Pons (tissue), 1 donor: ENCODE results near the gene DPP9.

Experiments used
- DNase-seq: peaks from one replicate; pipeline ENCODE4 v3.0.0-alpha.2; 2016; ENCODE audit warnings: low spot score

The DPP9 gene

GRCh38 chr19:4709440-4710280 is 14.0 kb downstream of the DPP9 start:
- DNase-seq, result no peak

DNA sequence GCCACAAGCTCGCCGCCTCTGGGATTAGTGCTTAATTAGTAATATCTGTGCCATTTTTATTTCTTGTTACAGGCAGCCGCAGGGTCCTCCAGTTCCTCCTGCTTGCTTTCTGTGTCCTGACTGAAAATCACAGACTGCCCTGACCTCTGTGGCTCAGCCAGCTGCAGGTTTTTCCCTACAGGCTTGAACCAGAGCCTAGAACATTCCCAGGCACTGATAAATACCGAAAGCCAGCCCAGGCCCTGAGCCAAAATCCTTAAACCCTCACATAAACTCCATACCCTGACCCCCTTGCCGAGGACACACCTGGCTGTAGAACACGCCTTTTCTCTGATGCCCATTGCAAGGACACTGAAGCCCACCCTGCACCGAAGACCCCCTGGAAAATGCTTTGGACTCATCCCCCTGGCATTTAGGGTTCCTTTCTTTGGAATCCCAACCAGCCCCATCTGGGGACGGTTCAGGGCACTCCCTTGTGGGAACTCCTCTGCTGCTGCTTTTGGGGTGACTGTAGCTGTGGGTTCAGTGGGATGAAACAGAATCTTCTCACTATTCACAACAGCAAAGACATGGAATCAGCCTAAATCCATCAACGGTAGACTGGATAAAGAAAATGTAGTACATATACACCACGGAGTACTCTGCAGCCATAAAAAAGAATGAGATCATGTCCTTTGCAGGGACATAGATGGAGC is 15.5 kb downstream of the DPP9 start:
- DNase-seq, result no peak

DNA sequence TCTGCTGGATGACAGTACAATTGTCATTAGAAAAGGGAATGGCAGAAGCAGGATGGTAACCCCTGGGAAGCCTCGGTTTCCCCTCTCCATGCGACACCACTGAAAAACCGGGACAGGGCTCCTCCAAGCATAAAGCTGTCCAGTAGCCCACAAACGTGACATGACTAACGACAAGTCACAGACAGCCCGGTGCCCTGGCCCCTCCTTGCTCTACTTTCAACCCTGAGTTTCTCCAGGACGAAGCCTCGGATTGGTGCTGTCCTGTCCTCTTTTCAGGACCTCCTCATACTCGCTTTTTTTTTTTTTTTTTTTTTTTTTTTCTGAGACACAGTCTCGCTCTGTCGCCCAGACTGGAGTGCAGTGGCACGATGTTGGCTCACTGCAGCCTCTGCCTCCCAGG is 16.3 kb downstream of the DPP9 start:
- no peak for DNase-seq

GRCh38 chr19:4705413-4706131 is 18.1 kb downstream of the DPP9 start:
- no peak for DNase-seq

GRCh38 chr19:4704317-4704673 is 19.3 kb downstream of the DPP9 start:
- DNase-seq, result no peak

GRCh38 chr19:4703671-4704316 is 19.8 kb downstream of the DPP9 start:
- no peak for DNase-seq

DNA sequence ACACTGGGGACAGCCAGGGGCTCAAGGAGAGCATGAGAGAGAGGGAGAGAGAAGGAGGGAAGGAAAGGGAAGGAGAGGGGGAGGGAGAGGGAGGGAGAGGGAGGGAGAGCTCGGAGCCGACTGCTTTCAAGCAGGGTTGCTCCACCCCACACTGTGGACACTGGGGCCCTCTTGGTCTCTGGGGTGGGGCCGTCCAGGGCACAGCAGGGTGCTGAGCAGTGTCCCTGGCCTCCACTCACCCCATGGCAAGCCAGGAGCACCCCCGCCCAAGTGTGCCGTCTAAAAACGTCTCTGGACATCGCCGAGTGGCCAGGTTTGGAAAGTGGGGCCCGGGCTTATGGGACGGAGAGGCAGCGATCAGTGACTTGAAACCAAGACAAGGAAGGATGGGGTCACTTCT is 20.9 kb downstream of the DPP9 start:
- no peak for DNase-seq

DNA sequence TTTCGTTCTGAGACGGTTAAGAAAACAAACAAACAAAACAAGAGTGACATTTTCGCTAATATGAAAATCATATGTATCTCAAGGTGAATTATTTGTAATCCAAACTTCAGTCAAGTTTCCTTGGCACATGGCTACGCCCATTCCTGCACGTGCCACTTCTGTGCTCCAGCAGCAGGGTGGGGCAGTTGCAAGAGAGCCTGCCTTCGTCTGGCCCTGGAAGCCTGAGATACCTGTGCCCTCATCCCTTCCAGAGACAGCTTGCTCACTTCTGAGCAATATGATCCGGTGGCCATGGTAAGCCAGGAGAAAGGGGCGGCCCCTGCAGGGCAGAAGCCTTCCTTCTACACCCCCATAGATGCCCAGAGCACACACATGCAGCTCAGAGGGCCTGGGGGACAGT is 22.1 kb downstream of the DPP9 start:
- no peak for DNase-seq

GRCh38 chr19:4700693-4700970 is 23.0 kb downstream of the DPP9 start:
- DNase-seq, result no peak

DNA sequence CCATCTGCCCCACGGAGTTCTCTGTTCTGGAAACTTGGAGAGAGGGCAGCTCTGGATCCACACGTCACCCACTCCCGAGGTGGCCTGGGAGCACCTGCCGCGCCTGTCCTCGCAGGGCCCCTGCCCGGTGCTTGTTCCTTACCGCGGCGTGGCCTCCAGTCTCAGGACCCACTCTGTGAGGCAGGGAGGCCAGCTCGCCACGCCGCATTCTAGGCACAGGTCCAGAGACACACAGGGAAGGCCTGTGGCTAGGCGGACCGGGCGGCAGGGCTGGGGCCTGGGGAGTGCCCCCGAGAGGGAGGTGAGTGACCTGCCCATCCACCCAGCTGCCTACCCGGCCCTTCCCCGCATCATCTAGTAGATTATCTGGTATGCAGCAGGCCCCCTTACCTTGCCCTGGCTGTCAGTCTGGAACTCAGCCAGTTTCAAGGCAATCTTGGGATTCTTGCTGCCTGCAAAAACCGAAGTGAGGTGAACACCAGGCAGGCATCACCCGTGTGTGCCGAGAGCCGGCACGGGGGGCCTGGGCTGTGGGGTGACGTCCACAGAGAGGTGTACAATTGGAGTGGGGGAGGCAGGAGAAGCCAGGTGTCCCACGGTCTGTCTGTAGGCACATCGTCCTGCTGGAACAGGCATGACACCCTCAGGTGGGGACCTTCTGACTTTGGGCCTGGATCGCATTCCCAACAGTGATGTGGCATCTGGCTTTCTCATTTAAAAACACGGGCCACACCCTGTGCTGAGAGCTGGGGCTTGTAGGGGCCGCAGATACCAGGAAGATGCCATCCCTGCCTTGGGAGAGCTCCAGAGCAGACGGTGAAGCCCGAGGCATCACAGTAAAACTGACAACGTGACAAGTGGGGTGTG is 23.6 kb downstream of the DPP9 start:
- DNase-seq, result no peak

DNA sequence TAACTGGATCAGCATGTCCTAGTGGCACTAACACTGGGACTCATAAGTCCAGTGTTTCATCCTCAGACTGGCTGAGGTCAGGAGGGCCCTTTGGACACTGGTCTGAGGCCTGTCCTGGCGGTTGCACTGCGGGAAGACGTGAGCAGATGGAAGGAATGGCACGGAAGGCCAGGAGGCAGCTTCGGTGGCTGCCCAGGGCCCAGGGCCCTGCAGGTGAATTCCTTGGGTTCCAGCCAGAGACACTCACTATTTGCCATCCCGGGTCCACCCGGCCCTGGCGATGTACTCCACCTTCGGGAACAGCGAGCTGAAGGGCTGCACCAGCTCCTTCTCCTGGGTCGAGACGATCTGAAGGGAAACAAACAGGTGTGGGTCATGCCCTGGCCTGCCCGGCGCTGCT is 26.3 kb downstream of the DPP9 start:
- DNase-seq, result no peak

DNA sequence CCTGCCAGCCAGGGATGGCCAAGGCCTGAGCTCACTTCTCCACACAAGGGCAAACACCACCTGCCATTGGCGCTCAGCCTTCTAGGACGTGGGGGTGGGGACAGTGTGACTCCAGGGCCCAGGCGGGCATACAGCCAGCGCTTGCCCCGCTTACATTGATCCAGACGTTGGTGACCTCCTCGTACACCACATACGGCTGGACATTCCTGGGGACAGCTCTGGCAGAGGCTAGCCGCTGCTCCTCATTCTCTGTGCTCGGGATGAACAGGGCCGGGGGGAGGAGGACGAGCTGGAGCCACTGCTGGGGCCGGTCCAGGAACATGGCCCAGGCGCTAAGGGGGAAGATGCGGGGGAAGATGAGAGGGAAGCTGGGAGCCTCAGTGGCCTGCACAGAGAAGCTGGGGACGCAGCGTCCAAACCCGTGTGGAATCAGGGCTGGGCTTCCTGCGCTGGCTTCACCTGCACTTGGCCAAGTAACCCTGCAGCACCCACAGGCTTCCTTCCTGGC is 28.4 kb downstream of the DPP9 start:
- DNase-seq, result peak; percentile 50

DNA sequence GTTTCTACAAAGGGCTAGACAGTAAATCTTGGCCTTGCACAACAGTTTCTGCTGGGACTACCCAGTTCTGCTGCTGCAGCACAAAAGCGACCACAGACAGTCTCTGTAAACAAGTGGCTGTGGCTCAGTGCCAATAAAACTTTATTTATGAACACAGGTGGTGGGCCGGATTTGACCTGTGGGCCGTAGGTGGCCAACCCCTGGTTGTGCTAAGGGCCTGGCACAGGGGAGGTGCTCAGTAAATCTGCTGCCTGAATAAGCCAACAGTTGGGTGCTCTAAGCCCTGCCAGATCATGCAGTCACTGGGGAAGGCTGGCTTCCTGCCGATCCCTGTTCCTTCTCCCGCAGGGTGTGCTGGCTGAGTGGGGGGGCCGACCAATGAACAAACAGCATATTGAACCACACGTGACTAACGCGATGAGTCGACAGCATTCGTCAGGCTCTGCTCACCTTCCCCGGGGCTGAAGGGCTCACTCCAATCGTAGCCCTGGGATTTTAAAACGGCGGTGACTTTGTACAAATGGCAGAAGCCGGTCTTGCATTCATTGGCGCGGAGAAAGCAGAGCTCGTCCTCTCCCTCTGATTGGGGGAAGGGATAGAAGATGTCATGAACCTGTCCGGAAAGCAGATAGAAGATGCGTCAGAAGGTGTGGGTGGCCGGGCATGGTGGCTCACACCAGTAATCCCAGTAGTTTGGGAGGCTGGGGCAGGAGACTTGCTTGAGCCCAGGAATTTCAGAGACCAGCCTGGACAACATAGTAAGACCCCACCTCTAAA is 29.2 kb downstream of the DPP9 start:
- DNase-seq, result peak; percentile 61

DNA sequence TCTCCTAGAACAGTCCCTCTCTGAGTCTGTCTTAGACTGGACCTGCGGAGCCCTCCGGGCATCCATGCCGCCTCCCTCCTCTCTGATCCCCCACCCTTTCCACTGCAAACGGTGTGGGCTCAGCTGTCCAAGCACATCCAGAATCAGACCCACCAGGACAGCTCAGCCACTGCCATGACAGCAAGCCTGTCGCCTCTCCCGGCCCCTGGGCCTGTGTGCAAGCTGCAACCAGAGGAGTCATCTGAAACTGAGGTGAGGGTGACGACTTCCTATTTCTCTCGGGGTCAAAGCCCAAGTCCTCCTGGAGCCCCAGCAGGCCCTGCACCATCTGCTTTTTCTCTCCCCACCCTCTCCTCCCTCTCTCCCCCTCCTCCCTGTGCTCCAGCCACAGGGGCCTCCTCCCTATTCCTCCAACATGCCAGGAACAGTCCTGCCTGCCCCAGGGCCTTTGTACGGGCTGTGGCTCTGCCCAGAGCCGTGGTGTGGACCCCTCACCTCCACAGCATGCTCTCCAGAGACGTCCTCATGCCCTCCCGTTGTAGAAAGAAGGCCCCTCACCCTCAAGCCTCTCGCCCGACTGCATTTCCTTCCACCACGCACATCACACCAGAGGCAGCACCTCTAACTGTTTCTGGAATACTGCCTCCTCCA is 30.0 kb downstream of the DPP9 start:
- DNase-seq, result no peak

- no peak for DNase-seq
These were observed 30.6 kb downstream of the DPP9 start for GRCh38 chr19:4693078-4693350.

DNA sequence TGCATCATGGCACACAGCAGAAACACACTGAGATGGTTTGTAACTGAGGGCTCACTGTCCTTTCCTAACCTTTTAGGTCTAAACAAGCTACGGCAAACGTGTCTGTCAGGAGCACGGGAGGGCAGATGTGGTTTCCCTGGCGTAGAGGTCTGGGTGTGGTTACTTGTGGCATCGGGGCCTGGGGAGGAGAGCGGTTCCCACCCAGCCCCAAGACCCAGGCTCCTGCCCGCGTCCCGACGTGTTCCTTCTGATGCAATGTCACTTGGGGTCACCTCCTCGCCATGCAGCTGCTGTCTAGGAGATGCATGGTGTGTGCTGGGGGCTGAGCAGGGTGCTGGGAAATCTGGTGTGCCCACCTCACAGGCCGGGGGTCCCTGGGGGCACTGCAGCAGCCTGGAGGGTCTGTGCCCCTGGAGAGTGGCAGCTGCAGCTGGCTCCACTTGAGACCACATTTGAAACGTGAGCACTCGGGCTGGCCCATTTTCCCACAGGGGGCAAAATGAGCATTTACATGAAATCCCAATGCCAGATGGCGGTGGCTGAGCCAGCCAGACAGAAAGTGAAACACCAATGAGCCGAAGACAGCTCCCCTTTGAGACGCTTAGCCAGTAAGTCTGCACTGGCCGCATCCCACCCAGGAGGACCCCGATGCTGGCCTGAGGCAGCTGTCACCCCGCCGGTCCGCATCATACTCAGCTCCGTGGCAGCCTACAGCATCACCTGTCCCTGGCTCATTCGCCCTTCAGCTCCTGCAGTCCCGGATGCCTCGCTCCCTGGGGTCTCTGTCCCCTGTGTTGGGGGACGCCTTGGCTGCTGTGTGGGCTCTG is 31.2 kb downstream of the DPP9 start:
- DNase-seq, result no peak

GRCh38 chr19:4691373-4691772 is 32.3 kb downstream of the DPP9 start:
- DNase-seq, result no peak

DNA sequence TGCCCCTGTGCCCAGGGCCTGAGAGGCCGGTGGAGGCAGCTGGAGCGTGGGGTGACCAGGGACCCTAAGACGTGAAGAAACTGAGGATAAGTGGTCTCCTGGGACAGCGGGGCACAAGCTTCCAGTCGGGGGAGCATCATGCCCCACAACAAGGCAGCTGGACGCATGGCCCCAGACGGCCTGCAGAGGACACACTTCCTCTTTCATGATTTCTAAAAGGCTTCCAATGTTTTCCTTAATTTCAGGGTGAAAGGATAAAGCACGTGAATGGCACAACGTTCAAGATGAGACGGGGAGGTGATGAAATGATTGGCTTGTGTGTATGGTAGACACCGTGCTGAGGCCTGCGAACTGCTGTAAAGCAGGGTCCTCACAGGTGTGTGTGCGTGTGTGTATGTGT is 33.3 kb downstream of the DPP9 start:
- DNase-seq, result no peak

- no peak for DNase-seq
These were observed 34.2 kb downstream of the DPP9 start for GRCh38 chr19:4689403-4689802.

GRCh38 chr19:4688587-4688986 is 35.1 kb downstream of the DPP9 start:
- no peak for DNase-seq
